Fibroblast of peridontal ligament (primary cell): Measurements from ENCODE around the gene RAD51B.

Experiments used
- DNase-seq: peaks from one replicate; pipeline ENCODE4 v3.0.0-alpha.2; 2010; ENCODE audit errors: extremely low read depth

The RAD51B gene

DNA sequence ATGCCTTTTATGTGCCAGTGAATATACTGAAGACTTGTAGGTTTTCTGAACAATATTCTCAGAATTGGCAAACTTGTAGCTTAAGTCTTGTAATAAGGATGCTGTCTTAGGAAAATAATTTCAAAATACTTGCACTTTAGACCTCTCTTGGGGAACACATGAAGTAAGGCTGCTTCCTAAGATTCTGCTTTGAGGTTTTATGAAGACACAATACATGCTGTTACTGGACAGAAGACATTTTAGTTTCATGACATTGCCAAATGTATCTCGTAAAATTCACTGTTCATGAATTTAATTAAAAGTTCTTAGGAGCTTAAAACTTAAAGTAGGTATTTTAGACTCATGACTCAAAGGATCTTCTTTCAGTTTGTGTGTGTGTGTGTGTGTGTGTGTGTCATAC is 80.7 kb downstream of the RAD51B start:
- DNase-seq: no peak

DNA sequence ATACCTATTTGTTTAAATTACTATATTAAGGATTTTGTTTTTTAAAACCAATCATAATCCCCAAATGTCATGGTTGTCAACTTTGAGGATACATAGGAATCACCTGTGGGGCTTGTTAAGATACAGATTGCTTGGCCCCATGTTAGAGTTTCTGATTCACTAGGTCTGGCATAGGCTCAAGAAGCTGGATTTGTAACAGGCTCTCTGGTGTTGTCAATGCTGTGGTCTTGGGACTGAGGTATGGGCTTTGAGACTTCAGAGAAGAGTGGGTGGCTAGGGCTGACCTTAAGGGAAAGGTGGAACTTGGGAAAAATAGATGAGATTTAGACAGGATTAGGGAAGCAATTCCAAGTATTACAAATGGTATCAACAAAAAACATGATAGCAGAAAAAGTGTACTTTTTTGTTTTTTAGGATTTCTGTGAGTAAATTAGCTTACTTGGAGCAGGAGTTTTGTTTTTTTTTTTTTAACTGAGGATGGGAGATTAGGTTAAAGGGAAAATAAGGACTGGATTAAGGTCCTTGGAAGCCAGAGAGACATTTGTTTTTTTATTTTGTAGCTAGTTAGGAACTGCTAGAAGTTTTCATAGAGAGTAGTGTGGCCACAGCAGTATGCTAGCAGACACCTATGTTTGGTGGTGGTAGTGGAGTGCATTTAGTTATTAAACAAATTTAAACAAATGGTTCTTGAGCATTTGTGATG is 88.6 kb downstream of the RAD51B start:
- DNase-seq: peak; percentile 41

DNA sequence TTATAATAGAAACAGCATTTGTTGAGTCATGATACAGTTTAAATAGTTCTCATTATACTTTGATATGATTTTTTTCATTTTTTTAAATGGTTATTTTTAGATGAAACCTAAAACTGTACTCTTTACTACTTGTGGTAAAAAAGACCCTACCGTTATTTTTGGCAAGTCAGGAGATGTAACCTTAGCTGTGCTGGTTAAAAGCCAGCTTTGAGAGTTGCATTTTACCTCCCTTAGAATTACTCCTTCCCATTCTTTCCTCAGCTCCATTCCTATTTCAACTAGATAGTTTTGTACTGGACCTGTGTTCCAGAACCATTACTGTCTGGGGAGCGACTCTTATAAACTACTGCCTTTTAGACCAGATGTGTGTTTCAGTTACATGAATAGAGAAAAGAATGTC is 92.0 kb downstream of the RAD51B start:
- peak; percentile 60 for DNase-seq

DNA sequence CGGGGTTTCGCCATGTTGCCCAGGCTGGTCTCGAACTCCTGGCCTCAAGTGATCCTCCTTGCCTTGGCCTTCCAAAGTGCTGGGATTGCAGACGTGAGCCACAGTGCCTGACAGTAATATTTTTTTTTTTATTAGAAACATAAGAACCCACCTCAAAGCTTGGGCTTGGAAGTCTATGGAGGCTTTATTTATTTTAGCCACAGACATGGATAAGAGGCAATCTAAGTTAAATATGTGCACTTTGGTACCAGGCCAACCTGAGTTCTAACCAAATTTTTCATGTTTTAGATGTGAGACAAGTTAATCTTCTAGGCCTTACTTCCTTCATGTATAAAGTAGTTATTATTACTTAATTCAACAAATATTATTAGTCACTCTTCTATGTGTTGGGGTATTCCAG is 96.9 kb downstream of the RAD51B start:
- no peak for DNase-seq

DNA sequence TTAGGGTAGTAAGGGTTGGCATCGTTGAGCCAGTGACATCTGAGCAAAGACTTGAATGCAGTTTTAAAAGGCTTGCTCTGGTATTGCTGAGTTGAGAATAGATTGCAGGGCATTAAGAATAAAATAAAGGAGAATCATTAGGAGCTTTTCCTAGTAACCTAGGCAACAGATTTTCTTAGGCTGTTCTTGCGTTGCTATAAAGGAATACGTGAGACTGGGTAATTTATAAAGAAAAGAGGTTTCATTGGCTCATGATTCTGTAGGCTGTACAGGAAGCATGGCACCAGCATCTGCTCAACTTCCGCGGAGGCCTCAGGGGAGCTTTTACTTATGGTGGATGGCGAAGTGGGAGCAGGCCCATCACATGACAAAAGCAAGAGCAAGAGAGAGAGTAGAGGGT is 97.4 kb downstream of the RAD51B start:
- DNase-seq: no peak

DNA sequence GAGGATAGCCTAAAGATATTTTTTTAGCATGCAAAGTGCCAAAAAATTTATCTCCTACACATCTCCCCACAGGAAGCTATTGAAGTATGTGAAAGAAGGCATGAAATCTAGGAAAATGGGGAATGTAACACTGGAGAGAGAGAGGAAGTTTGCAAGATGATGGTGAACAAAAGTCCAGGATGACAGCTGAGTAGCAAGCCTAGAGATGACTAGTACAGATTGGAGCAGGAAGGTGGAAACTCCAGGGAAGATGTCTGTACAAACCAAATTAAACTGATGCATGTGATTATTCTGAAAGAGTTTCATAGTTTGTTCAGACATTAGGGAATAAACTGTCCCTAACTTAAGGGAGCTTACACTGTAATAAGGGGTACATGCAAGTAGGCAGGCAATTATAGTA is 99.3 kb downstream of the RAD51B start:
- no peak for DNase-seq

DNA sequence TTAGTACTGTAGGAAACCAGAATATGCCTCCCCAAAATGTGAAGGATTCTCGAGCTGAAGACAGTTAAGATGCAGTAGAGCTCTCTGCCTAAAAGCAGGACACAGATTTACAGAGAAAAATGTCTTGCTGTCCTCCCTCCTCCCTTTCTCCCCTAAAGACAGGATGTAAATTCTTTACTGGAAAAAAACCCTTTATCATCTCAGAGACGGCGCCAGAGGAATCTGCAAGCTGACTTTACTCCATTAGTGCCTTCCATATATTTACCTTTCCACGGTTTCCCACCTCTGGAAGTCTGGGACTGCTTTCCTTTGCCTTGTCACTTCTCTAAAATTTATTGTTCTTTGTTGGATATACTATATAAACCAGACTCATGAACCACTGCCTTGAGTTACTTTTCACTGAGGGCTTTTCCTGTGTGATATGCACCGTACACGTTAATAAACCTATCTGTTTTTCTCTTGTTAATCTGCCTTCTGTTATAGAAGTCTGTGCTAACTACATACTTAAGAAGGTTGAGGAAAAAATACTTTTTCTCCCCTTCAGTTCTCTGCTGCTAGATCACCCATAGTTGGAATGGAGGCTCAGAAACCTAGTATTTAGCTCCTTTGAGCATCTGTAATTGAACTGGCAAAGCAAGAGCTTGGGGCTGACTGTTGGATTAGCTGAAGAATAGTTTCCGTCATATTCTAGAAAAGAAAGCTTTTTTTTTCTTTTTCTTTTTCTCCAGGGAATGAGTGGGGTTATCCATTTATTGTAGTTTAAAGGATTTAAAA is 99.9 kb downstream of the RAD51B start:
- DNase-seq: no peak

DNA sequence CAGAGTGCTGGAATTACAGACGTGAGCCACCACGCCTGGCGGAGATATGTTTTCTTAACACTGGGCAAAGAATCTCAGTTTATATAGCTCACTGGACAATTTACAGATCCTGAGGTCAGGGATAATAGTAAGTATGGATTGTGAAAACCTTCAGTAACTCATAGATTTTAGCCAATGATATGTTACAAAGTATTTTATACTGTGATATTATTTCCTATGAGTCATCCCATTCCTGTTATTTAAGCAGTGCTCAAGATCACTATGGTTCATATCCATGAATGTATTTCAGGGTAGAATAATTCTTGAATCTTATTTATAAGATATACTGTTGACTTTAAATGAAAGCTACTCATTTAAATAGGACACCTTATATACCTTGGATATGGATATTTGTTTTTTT is 107.2 kb downstream of the RAD51B start:
- no peak for DNase-seq

DNA sequence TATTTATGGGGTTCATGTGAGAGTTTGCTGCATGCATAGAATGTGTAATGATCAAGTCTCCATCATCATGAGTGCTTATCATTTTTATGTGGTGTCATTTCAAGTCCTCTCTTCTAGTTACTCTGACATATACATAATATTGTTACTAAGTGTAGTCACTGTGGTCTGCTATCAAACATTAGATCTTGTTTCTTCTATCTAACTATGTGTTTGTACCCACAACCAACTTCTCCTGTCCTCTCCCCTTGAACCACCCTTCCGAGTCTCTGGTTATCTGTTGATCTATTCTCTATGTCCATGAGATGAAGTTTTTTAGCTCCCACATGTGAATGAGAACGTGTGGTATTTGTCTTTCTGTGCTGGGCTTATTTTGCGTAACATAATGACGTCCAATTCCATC is 107.7 kb downstream of the RAD51B start:
- no peak for DNase-seq

DNA sequence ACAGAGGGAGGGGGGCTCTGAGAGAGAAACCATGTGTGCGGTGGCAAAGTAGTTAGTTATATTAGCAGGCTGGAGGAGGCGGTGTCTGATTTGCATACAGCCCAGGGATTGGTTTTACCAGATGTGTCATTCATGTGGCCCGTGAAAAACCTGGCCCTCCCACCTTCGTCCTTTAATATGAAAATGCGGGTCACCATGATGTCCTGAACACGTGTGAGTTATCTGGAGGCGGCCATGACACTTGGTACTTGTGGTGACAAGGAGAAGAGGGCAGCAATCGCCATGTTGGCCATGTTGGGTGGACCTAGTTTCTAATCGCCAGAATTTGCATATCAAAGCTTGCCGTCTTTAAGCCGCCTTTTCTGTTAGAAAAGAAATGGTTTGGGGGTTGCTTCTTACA is 108.8 kb downstream of the RAD51B start:
- no peak for DNase-seq

DNA sequence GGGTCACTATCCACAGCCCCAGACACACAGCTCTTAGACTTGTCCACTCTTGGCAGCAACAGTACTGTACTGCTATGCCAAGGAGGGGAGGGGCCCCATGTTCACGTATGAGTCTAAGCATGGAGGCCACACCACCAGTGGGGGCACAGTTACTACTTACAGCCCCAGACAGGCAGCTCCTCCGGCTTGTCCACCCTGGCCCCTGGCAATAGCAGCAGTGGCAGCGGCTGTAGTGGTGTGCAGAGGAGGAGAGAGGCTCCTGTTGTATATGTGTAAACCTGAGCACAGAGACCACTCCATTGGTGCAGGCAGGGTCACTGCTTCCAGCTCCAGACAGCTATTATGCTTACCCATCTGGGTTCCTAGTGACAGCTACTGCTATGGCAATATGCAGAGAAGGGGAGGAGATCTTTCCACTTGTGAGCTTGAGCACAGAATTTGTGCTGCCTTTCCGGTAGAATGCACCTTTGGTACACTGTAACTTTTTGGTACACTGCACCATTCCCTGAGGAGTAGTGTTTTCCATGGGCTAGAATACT is 113.2 kb downstream of the RAD51B start:
- no peak for DNase-seq

DNA sequence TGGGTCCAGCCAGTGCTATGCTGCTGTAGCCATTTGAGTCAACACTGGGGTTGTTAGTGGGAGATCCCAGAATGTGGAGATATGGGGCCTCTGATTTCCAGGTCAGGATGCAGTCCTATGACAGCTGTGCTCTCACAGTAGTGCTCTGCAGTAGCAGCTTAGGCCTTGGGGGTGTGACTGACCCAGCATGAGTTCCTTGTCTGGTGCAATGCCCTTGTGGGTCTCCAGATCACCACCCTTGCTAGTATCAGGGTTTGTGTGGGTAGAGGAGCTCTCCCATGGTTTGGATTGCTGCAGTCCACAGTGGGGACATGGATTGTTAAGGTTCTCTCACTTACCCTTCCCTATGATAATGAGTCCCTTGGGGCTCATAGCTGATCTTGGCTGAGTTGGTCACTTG is 113.7 kb downstream of the RAD51B start:
- no peak for DNase-seq

DNA sequence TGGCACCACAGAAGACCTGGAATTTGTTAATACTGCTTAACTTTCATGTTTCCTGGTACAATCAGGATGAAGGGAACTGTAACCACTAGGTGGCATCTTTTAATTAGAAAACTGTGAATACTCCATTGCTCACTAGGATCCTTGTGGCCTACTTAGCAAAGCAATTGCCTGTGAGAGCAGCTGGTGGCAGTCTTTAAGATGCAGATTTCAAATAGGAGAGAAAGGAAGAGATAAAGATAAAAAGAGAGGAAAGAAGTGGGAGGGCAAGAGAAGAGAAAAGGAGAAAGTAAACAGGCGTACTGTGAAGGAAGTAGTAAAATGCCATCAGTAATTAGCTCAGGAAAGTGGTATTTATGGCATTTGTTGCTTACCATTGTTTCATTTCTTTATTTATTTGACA is 114.5 kb downstream of the RAD51B start:
- peak; percentile 93 for DNase-seq

DNA sequence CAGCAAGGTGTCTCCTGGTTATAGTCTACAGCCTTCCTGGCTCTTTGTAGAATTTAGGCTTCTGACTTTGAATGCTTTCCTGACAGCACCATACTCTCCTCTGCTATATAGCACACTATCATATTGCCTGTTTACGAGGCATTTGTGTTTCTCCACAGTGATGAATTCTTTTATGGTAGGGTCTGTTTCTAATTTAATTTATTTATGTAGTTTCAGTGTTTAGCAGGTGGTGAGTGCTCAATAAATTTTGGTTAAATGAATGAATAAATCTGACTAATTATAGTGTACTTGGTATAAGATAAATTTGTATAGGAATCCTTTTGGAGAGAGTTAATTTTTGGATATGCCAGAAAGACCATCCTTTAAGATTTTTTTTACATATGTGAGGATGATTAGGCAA is 115.3 kb downstream of the RAD51B start:
- DNase-seq: no peak

DNA sequence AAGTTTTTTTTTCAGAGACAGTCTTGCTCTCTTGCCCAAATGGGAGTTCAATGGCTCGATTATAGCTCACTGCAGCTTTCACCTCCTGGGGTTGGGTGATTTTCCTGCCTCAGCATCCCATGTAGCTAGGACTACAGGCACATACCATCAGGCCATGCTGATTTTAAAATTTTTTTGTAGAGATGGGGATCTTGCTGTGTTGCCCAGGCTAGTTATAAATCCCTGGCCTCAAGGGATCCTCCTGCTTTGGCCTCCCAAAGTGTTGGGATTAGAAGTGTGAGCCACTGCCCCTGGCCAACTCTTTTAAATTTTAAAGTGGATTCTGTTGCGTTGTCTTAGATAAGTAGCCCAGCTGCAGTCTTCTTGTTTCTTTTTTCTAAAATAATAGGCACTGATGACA is 115.8 kb downstream of the RAD51B start:
- no peak for DNase-seq

DNA sequence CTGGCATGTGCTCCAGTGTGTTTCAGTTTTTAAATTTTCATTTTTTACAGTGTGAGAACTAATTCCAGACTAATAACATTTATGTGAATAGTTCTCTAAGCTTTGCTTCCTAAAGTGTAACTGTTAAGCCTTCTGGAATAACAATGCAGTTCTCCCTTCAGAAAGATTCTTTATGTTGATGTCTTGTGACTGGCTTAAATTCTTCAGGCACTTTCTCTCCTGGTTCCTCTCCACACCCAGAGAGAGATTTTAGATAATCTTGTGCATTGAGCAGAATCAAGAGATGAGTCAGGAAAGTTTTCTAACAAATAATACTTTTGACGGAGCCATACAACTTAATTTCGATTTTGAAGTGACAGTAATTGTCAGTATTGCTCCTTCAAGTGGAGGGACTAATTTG is 118.5 kb downstream of the RAD51B start:
- no peak for DNase-seq

DNA sequence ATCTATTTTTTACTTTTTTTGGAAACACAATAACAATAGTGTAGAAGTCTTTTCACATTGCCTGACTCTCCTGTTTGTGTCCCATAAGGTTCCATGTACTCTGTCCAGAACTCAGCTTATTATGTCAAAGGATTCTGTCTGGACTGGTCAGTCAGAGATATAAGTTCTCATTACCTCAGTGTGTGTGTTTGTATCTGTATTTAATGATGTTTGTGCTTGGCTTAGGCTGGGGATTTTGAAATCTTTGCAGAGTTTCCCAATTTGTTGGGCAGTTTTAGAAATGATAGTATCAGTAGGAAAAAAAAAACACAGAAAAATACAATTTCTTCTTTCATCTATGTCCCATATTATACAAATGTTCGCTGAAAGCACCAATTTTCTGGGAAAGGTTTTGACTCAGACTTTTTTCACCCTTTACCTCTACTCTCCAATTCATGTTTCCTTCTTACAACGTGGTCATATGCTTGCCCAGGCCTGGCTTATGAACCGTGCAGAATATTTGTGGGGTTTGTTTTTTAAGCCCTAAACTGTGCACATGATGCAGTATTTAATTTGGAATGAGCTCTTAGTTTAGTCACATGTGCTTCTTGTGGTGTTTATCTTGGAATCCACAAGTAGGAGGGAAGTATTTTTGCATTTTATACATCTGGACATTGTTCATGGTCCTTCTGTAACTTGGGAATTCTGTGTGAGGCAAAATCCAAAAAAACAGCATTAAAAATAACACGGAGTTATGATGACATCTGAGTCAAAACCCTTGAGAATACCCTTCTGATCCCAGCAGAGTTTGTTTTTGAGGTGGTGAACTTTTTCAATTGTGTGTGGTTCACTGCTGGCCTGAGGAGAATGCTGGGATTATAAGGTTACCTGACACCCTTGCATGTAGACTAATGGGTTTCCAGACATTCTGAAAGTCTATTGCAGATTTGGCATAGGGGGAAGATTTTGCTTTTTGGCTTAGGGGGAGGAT is 121.2 kb downstream of the RAD51B start:
- peak; percentile 99 for DNase-seq

DNA sequence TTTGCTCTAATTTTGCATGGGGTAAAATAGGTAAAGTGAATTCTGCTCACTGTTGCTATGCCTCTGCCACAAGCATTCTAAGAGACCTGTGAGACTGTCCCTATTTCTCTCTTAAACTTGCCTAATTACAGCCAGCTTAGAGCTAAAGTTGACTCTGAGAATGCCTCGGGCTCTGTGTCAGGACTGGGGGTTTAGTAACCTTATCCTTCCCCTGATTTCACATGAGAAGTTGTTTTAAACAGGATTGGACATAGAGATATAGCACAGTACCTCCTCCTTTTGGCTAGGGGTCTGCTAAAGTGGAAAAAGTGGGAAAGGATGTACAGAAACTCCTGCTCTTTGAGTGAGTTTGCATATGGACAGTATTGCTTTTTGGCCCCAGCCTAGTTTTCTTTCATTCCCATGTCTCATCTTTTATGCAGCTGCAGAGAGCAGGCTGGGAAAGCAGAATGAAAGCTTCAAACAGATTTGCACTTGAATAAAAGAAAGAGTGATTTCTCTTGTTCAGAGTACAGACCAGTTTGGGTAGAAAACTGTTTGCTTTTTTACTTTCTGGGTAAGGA is 122.0 kb downstream of the RAD51B start:
- DNase-seq: peak; percentile 76

DNA sequence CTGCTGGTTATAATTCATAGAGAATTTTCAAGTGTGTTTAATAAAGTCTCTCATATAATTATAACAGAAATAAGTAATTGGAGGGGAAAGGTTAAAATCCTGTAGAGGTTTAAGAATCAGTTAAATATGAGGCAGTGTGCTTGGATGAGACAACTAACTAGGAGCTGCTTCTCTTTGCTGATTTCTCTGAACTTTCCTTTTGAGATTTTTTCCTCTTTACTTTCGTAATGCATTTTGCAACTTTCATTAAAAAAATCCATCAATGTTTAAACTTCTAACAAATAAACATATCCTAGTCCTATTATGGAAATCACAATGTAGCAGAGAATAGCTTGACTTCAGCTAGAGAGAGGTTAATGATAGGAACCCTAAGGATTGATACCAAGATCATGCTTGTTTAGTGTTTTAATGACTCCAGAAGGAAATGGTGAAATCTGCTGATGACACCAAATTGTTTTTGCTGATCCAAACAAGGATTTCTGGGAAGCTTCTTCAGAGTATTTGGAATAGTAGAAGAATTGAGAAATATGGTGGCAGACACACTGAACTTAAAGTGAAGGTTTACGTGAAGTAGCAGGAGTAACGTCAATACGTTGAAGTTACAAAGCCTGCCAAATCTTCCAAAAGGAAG is 122.6 kb downstream of the RAD51B start:
- DNase-seq: peak; percentile 62

DNA sequence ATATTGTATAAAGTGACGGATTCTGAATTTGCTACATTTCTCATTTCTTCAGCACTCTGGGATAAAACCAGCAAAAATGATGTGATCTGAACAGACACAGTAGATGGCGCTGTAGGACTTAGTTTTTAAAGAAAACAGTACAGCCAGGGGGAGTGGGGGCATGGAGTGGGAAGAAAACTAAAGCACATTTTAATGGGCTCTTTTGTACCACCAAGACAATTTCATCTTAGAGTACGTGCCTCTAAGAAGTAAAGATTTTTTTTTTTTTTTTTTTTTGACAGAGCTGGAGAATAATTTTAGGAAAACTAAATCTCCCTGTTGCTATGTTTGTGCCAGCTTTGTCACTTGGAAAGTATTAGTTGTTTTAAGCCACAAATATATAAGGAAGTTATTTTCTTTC is 124.4 kb downstream of the RAD51B start:
- peak; percentile 96 for DNase-seq

DNA sequence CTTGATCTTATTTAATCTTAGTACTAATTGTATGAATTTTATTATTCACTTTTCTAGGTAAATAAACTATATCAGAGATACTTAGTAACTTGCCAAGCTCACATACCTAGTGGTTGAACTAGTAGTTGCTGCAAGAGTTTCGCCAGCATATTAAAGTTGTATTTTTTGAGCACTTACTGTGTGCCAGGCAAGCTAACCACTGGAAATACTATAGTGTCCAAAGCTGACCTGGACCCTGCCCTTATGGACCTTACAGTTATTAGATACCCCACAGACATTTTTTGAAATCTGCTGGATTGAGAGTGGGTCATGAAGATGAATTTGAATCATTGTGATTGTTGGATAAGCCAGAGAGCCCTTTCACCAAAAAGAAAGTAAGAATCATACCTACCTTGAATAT is 125.0 kb downstream of the RAD51B start:
- DNase-seq: peak; percentile 29
